ENCODE measurements around the gene GTF2A1L.
"Not testable (repeated sequence)": the region's sequence is repeated elsewhere in the genome, so short reads cannot be mapped to it uniquely, and the experiment has no call there.

GRCh38 chr2:48703621-48704020 is 86.0 kb downstream of the GTF2A1L start:
- TF ChIP-seq CTCF (IDR thresholded peaks at IDR 0.05; ENCODE audit: poor library complexity); EZH2 (IDR thresholded peaks at IDR 0.05; ENCODE audit: borderline replicate concordance); EZH2phosphoT487 (IDR thresholded peaks at IDR 0.05; ENCODE audit: low read depth, severe bottlenecking, unreplicated experiment): not testable (repeated sequence)
